Measurements from ENCODE around the gene LLGL2. TPM values are rescaled to one million over a fixed set of nuclear protein-coding genes. Genes with fewer than 3 reads are reported as not detected.

The LLGL2 gene
- total RNA-seq, 6 donors from 2014 or later, result 113 to 256 (median 175) TPM

DNA sequence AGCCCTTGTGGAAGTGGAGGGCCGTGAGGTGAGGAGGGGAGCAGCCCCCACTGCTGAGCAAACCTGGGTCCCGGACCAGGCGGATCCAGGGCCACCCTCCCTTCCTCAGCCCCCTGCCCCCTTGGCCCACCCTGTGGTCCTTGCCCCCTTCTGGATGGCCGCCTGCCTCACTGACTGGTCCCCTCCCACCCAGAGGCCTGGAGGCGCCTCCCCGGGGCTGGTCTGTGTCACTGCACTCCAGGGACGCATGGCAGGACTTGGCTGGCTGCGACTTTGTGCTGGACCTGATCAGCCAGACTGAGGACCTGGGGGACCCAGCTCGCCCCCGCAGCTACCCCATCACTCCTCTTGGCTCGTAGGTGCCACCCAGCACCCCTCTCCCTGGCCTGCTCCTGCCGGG lies 88.5 kb downstream of the LLGL2 start:
- TF ChIP-seq POLR2AphosphoS5 (IDR thresholded peaks at IDR 0.05) (no peak), EP300 (IDR thresholded peaks at IDR 0.05) (no peak), POLR2A (IDR thresholded peaks at IDR 0.05) (no peak)
- TF ChIP-seq, protein P1, sequence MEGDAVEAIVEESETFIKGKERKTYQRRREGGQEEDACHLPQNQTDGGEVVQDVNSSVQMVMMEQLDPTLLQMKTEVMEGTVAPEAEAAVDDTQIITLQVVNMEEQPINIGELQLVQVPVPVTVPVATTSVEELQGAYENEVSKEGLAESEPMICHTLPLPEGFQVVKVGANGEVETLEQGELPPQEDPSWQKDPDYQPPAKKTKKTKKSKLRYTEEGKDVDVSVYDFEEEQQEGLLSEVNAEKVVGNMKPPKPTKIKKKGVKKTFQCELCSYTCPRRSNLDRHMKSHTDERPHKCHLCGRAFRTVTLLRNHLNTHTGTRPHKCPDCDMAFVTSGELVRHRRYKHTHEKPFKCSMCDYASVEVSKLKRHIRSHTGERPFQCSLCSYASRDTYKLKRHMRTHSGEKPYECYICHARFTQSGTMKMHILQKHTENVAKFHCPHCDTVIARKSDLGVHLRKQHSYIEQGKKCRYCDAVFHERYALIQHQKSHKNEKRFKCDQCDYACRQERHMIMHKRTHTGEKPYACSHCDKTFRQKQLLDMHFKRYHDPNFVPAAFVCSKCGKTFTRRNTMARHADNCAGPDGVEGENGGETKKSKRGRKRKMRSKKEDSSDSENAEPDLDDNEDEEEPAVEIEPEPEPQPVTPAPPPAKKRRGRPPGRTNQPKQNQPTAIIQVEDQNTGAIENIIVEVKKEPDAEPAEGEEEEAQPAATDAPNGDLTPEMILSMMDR (IDR thresholded peaks at IDR 0.05), result no peak
- WGBS, 2 donors, result 90 to 94% methylated on average over 2 to 8 of the region's 12 CpGs
- Histone ChIP-seq H3K4me3 (no peak overlapping the region), H3K9me3 (no peaks in the 10 kb centered on the region), H3K27me3 (no peaks in the 10 kb centered on the region), H3K36me3 (peaks cover 3 to 89% (median 71%) of the 10 kb centered on the region in 4 donors), H3K27ac (no peak overlapping the region), H3K4me1 (no peaks in the 10 kb centered on the region)
- no peak for ATAC-seq (ENCODE audit: low FRiP score in 2 of 2)
- DNase-seq, result peak in 1 of 2 donors; percentile 67

DNA sequence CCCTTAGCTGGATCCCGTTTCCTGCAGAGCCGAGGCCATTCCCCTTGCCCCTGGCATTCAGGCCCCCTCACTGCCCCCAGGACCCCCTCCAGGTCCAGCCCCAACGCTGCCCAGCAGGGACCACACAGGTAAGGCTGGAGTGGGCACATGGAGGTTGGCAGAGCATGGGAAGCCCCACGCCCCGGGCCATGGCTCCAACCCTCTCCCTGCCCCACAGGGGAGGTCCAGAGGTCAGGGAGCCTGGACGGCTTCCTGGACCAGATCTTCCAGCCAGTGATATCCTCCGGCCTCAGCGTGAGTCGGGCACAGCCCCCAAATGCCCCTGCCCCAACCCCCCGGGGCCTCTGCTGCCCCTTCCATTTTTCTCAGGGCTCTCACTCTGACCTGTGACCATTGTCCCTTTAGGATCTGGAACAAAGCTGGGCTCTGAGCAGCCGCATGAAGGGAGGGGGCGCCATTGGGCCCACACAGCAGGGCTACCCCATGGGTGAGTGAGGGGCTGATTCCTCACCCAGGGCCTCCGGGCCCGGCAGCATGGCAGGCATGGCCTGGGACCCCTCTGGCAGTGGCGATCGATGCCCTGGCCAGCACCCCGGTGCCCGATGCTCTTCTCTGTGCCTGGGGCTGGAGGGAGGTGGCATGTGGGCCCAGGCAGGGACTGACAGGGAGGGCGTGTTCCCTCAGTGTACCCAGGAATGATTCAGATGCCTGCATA lies 89.2 kb downstream of the LLGL2 start:
- Histone ChIP-seq H3K27ac (no peak overlapping the region), H3K36me3 (peaks cover 3 to 95% (median 76%) of the 10 kb centered on the region in 4 donors), H3K27me3 (no peaks in the 10 kb centered on the region), H3K4me1 (no peaks in the 10 kb centered on the region), H3K4me3 (no peak overlapping the region), H3K9me3 (no peaks in the 10 kb centered on the region)
- WGBS, 2 donors, result 93% methylated on average over 13 of the region's 19 CpGs; no CpG with 5 or more reads in 1 of the 2 donors
- ATAC-seq (ENCODE audit: low FRiP score in 2 of 2) (no peak), DNase-seq (peak in 1 of 2 donors; percentile 63)
- TF ChIP-seq, protein P1 (IDR thresholded peaks at IDR 0.05), result no peak
- TF ChIP-seq POLR2A (IDR thresholded peaks at IDR 0.05) (no peak), EP300 (IDR thresholded peaks at IDR 0.05) (no peak), POLR2AphosphoS5 (IDR thresholded peaks at IDR 0.05) (no peak)

GRCh38 chr17:75615301-75615700 lies 89.8 kb downstream of the LLGL2 start:
- Histone ChIP-seq H3K27me3 (no peaks in the 10 kb centered on the region), H3K4me3 (no peak overlapping the region), H3K4me1 (no peaks in the 10 kb centered on the region), H3K27ac (no peak overlapping the region), H3K36me3 (peaks cover 3 to 95% (median 78%) of the 10 kb centered on the region in 4 donors), H3K9me3 (no peaks in the 10 kb centered on the region)
- ATAC-seq (ENCODE audit: low FRiP score in 2 of 2) (no peak), DNase-seq (peak in 1 of 2 donors; percentile 73)
- WGBS, 2 donors, result 93% methylated on average over 10 of the region's 11 CpGs; no CpG with 5 or more reads in 1 of the 2 donors
- TF ChIP-seq, protein P1 (IDR thresholded peaks at IDR 0.05), result no peak
- TF ChIP-seq POLR2A (IDR thresholded peaks at IDR 0.05), result no peak
- no peak for TF ChIP-seq EP300 (IDR thresholded peaks at IDR 0.05)

DNA sequence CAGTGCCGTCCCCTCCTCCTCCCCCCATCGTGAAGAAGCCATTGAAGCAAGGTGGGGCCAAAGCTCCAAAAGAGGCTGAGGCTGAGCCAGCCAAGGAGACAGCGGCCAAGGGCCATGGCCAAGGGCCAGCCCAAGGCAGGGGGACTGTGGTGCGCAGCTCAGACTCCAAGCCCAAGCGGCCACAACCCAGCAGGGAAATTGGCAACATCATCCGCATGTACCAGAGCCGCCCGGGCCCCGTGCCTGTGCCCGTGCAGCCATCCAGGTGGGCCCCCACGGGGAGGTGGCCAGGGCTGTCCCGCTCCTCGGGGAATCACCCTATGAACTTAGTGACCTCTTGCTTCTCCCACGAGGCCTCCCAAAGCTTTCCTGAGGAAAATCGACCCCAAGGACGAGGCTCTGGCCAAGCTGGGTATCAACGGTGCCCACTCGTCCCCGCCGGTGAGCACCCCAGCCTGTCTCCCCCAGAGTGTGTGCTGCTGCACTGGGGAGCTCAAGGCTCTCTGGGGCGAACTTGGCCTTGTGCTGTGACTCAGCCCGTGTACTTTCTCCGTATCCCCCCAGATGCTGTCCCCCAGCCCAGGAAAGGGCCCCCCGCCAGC lies 91.1 kb downstream of the LLGL2 start:
- Histone ChIP-seq H3K27me3 (no peaks in the 10 kb centered on the region), H3K27ac (no peak overlapping the region), H3K9me3 (no peaks in the 10 kb centered on the region), H3K4me3 (no peak overlapping the region), H3K4me1 (no peaks in the 10 kb centered on the region), H3K36me3 (peaks cover 3 to 100% (median 81%) of the 10 kb centered on the region in 4 donors)
- WGBS, 2 donors, result 84 to 90% methylated on average over 10 to 24 of the region's 24 CpGs
- TF ChIP-seq EP300 (IDR thresholded peaks at IDR 0.05) (no peak), POLR2A (IDR thresholded peaks at IDR 0.05) (no peak), POLR2AphosphoS5 (IDR thresholded peaks at IDR 0.05) (no peak)
- TF ChIP-seq, protein P1 (IDR thresholded peaks at IDR 0.05), result no peak
- ATAC-seq (ENCODE audit: low FRiP score in 2 of 2) (no peak), DNase-seq (peak in 1 of 2 donors; percentile 80)

All from upper lobe of left lung (tissue), 6 donors.